GM18873 (cell line): ENCODE data around the gene MGRN1.

Source experiments
- ATAC-seq: cut with Tn5 transposase; IDR thresholded peaks from one replicate; pipeline ENCODE4 v1.9.1; 2021; ENCODE audit warnings: mild to moderate bottlenecking, moderate library complexity, moderate number of reproducible peaks; ENCODE audit not compliant: unreplicated experiment, low FRiP score

The MGRN1 gene

DNA sequence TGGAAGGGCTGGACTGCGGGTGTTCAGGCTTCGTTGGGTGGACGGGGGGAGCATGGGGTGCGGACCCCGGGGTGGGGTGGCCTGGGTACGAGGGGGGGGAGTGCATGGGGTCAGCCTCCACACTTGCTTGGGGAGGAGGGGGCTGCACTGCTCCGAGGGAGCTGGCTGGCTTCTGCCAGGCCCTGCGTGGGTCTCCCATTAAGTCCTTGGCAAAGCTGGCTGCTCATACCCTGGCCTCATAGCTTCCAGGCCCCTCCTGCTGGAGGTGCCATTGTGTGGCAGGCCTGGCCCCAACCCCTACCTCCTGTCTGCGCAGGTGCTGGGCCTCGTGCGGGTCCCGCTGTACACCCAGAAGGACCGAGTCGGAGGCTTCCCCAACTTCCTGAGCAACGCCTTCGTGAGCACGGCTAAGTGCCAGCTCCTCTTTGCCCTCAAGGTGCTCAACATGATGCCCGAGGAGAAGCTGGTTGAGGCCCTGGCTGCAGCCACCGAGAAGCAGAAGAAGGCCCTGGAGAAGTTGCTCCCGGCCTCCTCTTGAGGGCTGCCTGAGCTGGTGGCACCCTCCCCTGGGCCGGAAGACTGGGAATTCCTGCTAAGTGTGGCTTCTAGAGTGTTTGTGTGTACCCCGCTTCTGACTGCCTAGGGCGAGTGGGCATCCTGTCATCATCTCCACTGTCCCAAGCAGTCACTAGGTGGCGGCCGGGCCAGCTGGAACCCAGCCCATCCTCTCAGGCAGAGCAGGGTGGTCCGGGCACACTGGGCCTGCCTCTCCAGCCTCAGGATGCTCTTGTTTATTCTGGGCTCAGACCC lies 70.2 kb downstream of the MGRN1 start:
- ATAC-seq: no peak

DNA sequence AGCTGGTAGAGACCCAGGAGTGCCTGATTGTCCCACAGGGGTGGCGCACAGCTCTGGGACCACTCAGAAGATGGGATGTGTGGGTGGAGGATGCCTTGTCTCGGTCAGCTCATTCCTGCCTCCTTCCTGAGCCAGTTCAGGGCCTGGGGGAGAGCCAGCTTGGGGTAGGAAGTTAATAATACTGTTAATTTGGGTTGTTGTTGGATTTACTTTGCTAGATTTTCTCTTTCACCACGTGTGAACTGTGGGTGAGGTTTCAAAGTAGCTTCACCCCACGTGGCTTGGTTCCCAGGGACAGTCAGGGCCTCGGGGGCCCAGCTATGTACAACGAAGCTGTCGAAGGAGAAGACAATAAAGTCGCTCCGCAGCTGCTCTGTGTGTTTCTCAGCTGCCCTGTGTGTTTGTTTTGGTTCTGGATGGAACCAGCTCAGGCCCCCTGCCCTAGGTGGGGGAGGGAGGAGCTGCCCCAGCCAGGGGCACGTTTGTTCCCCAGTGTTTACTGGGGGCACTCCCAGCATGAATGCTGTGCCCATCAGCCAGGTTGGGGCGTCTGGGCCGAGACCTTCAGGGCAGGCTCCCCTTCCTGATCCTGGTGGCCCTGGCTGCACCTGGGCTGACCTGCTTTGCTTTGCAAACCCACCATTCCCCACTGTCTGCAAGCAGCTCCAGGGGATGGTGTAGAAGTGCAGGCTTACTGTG lies 71.0 kb downstream of the MGRN1 start:
- ATAC-seq: no peak

DNA sequence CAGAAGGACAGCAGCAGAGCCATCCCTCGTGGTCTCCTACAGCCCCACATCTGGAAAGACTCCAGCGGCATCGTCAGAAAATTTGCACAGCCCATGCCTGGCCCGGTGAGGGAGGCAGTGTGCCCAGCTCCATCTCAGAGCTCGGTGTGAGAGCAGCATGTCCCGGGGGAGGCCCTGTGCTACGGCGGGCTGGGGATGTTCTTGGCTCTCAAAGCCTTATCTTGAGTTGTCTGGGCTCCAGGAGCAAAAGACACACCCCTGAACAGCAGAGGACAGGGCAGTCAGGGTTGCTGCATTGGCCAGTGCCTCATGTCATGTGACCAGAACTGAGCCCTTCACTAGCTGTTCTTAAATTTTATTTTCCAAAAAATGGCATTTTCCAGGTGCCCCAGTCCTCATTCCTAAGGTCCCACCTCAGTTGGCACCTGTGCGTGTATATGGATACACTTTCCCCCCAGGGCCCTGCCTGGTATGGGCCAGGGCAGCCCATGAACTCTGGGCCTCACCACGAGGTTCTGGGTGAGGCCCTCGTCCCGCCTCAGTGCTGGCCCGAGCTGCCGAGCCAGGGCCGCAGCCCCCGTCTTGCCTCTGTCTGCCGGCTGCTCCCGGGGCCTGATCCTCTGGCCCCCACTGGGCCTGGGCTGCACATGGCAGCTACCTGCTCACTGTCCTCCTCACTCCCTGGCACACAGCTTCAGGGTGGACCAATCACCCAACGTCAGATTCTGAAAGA lies 71.7 kb downstream of the MGRN1 start:
- ATAC-seq: no peak

- no peak for ATAC-seq
These were observed 72.5 kb downstream of the MGRN1 start for GRCh38 chr16:4696905-4697847.

- no peak for ATAC-seq
These were observed 73.2 kb downstream of the MGRN1 start for GRCh38 chr16:4697848-4698291.

DNA sequence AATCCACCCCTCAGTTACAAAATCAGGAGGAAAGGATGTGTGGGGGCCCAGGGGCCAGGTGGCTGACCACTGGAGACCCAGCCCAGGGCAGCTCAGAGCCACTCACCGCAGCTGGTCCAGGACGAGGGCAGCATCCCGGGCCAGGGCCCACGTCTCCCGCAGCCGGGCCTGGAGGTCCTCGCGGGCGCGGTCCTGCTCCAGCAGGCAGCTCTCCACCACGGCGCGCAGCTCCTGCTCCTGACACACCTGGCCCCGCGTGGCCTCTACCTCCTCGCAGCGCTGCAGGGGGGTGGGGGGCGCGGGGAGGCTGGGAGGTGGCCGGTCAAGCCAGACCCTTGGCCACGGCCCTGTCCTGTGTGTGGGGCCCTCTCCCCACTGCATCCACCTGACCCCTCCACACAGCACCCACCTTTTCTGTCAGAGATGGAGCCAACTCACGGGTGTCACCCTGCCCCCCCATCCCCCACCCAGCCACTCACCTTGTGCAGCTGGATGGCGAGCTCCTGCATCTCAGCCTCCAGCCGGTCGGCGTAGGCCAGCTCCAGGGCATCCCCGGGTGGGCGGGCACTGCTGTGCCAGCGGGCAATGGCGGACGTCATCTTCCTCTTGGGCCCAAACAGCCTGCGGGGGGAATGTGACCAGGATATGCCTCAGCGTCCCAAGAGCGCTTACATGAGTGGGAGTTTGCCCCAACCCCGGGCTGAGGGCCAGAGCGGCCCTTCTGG lies 73.9 kb downstream of the MGRN1 start:
- ATAC-seq: no peak

DNA sequence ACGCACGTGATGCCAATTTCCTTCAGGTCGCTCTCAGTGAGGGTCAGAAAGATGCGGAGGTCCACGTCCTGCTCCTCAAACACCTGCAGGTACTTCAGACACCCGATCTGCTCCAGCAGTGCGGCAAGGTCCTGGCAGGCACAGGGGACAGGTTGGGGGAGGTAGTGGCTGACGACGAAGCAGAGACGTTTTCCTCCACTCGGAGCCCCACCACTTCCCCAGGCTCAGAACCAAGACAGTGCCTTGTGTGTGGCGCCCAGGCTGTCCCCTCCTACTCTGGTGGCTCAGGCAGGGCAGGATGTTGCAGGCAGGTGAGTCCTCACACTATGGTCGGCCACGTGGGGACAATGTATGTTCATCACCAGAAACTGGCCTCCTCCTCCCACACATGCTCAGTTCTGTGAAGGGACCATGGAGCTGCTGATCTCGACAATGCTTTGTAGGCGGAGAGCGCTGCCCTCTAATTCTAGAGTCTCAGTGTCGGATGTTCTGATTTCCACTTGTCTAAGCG lies 74.5 kb downstream of the MGRN1 start:
- no peak for ATAC-seq

DNA sequence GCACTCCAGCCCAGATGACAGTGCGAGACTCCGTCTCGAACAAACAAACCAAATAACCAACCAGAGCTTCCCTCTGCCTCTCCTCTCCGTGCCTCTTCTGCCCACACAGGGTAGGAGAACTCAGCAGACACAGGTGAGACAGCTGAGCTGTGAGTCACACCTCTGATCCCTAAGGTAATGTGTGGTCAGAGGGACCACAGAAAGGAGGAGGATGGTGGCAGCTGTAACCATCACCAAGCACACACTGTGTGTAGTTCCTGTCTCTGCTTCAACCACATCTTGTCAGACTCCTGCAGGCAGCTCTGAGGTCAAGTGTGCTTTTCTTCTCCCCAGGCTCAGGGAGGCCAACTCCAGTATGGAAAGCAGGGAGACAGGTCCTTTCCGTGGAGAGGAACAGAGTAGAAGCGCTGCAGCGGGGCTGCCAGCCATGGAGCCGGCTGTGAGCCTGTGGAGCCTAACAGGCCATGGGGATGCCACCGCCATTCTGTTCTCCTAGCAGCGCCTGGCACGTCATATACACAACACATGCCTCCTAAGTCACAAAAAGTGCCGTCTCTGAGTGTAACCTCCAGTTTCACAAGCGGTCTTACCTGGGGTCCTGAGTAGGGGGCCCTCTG lies 75.9 kb downstream of the MGRN1 start:
- ATAC-seq: no peak

- no peak for ATAC-seq
These were observed 76.5 kb downstream of the MGRN1 start for GRCh38 chr16:4700997-4701743.

- no peak for ATAC-seq
These were observed 77.3 kb downstream of the MGRN1 start for GRCh38 chr16:4701791-4702465.

DNA sequence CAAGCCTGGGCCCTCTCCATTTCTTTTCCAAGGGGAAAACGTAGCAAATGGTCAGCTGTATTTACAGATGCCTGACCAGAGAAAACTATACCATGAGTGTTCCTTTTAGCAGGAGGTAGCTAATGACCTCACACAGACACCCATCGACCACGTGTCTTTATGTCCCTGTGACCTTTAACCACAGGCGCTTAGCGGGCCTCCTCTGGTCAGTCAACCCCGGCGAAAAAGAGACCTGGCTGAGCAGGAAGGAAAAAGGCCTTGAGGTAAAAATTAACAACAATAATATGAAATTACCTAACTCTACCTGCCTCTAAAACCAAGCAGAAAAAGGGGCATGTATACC lies 77.8 kb downstream of the MGRN1 start:
- ATAC-seq: no peak

- no peak for ATAC-seq
These were observed 79.3 kb downstream of the MGRN1 start for GRCh38 chr16:4703906-4704305.

DNA sequence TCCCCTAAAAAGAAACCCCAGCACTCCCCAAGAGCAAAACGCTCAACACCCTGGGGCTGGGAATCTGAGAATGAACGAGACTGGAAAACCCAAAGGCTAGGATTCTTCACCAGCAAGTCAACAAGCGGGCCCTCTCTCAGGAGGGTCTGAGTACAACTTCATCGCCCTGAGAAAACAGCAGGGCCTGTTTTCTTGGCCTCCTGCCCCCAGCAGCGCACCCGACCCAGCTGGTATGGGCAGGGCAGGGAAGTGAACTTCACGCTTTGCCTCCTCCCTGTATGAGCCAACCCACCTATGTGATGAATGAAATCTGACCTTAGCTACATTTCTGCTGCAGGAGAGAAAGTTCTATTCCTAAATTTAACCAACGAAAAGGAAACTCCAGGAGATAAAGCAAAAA lies 79.9 kb downstream of the MGRN1 start:
- ATAC-seq: no peak

DNA sequence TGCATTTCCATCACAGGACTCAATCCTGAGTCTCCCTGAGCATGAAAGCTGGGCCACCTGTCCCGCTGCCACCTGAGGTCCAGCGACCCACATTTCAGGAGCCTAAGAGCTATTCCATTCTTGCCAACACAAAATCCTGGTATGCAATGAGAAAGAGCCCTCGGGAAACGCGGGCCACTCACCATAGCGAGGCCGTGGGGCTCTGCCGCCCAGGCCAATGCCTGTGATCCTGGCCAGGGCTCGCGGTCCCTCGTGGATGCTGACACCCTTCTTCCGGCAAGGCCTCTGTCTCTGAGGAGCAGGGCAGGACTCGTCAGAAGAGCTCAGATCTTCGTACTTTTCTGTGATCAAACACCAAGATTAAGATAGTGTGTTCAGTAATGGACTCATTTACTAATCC lies 80.3 kb downstream of the MGRN1 start:
- ATAC-seq: no peak

GRCh38 chr16:4706871-4707270 lies 82.2 kb downstream of the MGRN1 start:
- no peak for ATAC-seq

- ATAC-seq: no peak
These were observed 84.9 kb downstream of the MGRN1 start for GRCh38 chr16:4709481-4709880.

GRCh38 chr16:4713663-4714501 lies 89.3 kb downstream of the MGRN1 start:
- ATAC-seq: no peak
